Pancreas (tissue), 10 donors: ENCODE results near the gene INO80B. TPM values are rescaled to one million over a fixed set of nuclear protein-coding genes. Genes with fewer than 3 reads are reported as not detected.

Source experiments
- ATAC-seq, 4 donors: fragments of 200-7000 bp; cut with Tn5 transposase; one replicate each; pipeline versions ENCODE4 v1.8.0 to v1.9.1; 2020; ENCODE audit warnings: mild to moderate bottlenecking in 4 of 4, moderate library complexity in 4 of 4
- DNase-seq, 6 donors: peaks; one replicate each; pipeline ENCODE4 v3.0.0-alpha.2; 2020
- FAIRE-seq: peaks from 2 replicates; lab custom pipeline; 2012; peaks lifted over from hg19 to GRCh38; lab: Jason Lieb, UNC
- H3K27ac ChIP-seq, 4 donors: fragments of 200-600 bp; sonication (generic); 1 replicate in 3 of 4; 2 replicates in 1 of 4; pipeline versions ENCODE4 v1.5.0 to v1.8.0; 2020
- H3K27me3 ChIP-seq, 4 donors: fragments of 200-600 bp; one replicate each; pipeline ENCODE4 v1.8.0; 2021
- H3K36me3 ChIP-seq, 3 donors: fragments of 200-600 bp; sonication (generic) in 1 of 3; one replicate each; pipeline versions ENCODE4 v1.5.0 to v1.8.0; 2020 to 2021
- H3K4me1 ChIP-seq, 3 donors: fragments of 200-600 bp; one replicate each; pipeline ENCODE4 v1.8.0; 2021
- H3K4me3 ChIP-seq, 4 donors: fragments of 200-600 bp; sonication (generic) in 2 of 4; one replicate each; pipeline versions ENCODE4 v1.5.0 to v1.8.0; 2020 to 2021
- H3K9me3 ChIP-seq, 4 donors: fragments of 200-600 bp; one replicate each; pipeline ENCODE4 v1.8.0; 2021
- WGBS, 2 donors: extraction: QIAGEN DNeasy Blood & Tissue Kit; methylation state at CpG; one replicate each; pipeline ENCODE4 v1.1.7; 2013; 5-methylcytosine and 5-hydroxymethylcytosine counted together
- intact Hi-C, 3 donors: fragments of 100-400 bp; cut with DNase I; formaldehyde crosslinking; loops; one replicate each; pipeline versions ENCODE4 v1.11.1 to v1.14.2; 2022
- polyA plus RNA-seq, 2 donors: library from polyadenylated mRNA; stranded (reverse); fragments of 200-250 nt; gene quantifications; one replicate each; pipeline ENCODE4 v1.2.3, GENCODE V29; 2013
- total RNA-seq, 6 donors: library from RNA; stranded (reverse); fragmentation: NEBNext Ultra II Directional in 4 of 6; extraction: Animal tissue kit (Norgen Biotek cat#: 25700) in 4 of 6; gene quantifications; one replicate each; pipeline versions ENCODE4 v1.2.1 to v1.2.4, GENCODE V29; 2021 to 2023
- TF ChIP-seq, protein P1 (sequence below), 4 donors: fragments of 200-600 bp; sonication (generic) in 3 of 4; IDR thresholded peaks; one replicate each; pipeline versions ENCODE4 v1.5.0 to v1.8.0; 2021; ENCODE audit warnings: antibody characterized with exemption in 4 of 4
- donor health status: healthy with polysubstance abuse.
- donor health status: DM: no; HTN: no; CAD: no; lungs with moderate emphysema.
- donor health status: DM: no; HTN: no; CAD: no.
- donor health status: control.
- donor health status: control.
- donor health status: Bipolar disorder and iron deficiency.
- donor health status: DM: yes; HTN: yes; CAD: no.
- donor health status: DM: no; HTN: no; CAD: no.
- donor health status: DM: no; HTN: no; CAD: no.
- donor health status: DM: yes; HTN: yes; CAD: no.

INO80B gene
- total and polyA plus RNA-seq, 8 donors: 17.1 to 68.7 (median 29.4) TPM

DNA sequence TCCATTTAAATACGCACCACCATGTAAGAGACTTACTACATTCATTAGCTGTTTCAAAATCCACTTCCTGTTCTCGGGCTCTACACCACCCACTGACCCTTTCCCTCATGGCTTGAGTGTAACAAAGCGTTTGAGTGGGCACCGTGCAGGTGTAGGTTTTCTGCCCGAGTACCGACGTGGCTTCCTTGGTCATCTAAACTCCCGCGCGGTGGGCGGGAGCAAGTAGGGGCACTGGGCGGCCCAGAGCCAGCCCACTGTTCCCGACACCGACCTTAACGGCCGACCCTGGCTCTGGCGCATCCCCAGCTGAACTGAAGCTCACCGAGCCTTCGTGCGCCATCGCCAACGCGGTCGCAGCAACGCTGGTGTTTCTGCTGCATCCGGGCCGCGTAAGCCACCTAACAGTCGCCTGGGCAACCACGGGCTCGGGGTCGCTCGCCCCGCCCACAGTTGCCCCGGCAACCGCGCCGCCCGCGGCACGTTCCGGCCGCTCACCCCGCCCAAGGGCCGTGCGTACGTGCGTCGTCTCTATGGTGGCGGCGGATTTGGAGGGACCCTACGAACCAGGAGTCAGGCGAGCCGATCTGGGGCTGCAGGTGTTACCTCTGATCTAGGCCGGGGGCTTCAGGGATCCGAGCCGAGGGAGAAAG lies 33.5 kb upstream of the INO80B start, which contains the start of the genes C2orf81 and WDR54:
C2orf81 (minus strand) TSS at position 399 of the 650 bp plus-strand sequence; CDS start at position 340, 59 bp downstream.
WDR54 (plus strand) TSS at position 510 of the 650 bp plus-strand sequence. CDS start 424 bp downstream, outside the sequence.
- FAIRE-seq: no peak
- TF ChIP-seq, protein P1, sequence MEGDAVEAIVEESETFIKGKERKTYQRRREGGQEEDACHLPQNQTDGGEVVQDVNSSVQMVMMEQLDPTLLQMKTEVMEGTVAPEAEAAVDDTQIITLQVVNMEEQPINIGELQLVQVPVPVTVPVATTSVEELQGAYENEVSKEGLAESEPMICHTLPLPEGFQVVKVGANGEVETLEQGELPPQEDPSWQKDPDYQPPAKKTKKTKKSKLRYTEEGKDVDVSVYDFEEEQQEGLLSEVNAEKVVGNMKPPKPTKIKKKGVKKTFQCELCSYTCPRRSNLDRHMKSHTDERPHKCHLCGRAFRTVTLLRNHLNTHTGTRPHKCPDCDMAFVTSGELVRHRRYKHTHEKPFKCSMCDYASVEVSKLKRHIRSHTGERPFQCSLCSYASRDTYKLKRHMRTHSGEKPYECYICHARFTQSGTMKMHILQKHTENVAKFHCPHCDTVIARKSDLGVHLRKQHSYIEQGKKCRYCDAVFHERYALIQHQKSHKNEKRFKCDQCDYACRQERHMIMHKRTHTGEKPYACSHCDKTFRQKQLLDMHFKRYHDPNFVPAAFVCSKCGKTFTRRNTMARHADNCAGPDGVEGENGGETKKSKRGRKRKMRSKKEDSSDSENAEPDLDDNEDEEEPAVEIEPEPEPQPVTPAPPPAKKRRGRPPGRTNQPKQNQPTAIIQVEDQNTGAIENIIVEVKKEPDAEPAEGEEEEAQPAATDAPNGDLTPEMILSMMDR (IDR thresholded peaks at IDR 0.05): no peak

DNA sequence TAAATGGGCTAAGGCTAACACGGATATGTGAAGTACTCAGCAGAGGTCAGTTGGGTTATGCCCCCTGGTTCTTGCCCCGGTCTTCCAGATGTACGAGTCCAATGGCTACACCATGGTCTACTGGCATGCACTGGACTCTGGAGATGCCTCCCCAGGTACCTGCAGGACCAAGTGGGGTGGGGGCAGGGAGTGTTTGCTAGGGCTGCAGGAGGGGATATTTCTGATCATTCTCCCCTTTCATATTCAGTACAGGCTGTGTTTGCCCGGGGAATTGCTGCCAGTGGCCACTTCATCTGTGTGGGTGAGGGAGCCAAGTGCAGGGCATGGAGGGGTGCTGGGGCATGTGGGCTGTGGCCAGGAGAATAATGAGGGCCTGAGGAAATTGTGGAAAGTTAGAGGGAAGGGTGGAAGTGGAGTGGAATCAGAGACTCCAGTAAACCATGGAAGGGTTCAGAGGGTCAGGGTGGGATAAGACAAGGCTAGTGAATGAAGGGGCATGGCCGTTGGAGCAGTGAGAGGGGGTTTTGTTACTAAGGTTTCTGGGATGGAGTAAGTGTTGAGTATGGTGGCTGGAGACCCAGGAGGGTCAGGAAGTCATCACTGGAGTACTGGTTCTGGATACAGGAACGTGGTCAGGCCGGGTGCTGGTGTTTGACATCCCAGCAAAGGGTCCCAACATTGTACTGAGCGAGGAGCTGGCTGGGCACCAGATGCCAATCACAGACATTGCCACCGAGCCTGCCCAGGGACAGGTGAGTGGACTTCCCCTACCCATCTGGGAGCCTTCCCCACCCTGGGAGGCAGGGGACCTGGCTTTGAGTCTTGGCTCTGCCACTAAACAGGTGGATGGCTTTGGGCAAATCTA lies 31.4 kb upstream of the INO80B start:
- intact Hi-C loops: no loop called here
- H3K9me3 ChIP-seq: no peaks in the 10 kb centered on the region
- H3K36me3 ChIP-seq: peaks cover 0 to 20% (median 6%) of the 10 kb centered on the region in 3 donors
- DNase-seq (peak in 1 of 6 donors; percentile 67), FAIRE-seq (no peak), ATAC-seq (no peak)
- H3K4me3 ChIP-seq: no peak overlapping the region
- 56 to 61% methylated on average over 9 of the region's 9 CpGs for WGBS, 2 donors
- H3K27ac ChIP-seq: no peak overlapping the region
- H3K27me3 ChIP-seq: no peaks in the 10 kb centered on the region
- H3K4me1 ChIP-seq: peaks cover 0 to 4% (median 0%) of the 10 kb centered on the region in 3 donors
- TF ChIP-seq, protein P1 (IDR thresholded peaks at IDR 0.05): no peak

More for the DNA sequence above, 33.5 kb upstream of the INO80B start, which contains the start of the genes C2orf81 and WDR54:
- Histone ChIP-seq H3K36me3 (peaks cover 0 to 7% (median 0%) of the 10 kb centered on the region in 3 donors), H3K4me3 (peak within 1 kb of the TSS; percentile 33 to 63 (median 51)), H3K9me3 (no peaks in the 10 kb centered on the region), H3K4me1 (peaks cover 0 to 4% (median 0%) of the 10 kb centered on the region in 3 donors), H3K27ac (peak within 1 kb of the TSS in 2 of 4 donors; percentile 38 to 42), H3K27me3 (no peaks in the 10 kb centered on the region)
- 0% methylated on average over 56 to 57 of the region's 57 CpGs for WGBS, 2 donors
- intact Hi-C loops: no loop called here
- ATAC-seq (peak; percentile 88 to 96 (median 93)), DNase-seq (peak; percentile 71 to 93 (median 88))

DNA sequence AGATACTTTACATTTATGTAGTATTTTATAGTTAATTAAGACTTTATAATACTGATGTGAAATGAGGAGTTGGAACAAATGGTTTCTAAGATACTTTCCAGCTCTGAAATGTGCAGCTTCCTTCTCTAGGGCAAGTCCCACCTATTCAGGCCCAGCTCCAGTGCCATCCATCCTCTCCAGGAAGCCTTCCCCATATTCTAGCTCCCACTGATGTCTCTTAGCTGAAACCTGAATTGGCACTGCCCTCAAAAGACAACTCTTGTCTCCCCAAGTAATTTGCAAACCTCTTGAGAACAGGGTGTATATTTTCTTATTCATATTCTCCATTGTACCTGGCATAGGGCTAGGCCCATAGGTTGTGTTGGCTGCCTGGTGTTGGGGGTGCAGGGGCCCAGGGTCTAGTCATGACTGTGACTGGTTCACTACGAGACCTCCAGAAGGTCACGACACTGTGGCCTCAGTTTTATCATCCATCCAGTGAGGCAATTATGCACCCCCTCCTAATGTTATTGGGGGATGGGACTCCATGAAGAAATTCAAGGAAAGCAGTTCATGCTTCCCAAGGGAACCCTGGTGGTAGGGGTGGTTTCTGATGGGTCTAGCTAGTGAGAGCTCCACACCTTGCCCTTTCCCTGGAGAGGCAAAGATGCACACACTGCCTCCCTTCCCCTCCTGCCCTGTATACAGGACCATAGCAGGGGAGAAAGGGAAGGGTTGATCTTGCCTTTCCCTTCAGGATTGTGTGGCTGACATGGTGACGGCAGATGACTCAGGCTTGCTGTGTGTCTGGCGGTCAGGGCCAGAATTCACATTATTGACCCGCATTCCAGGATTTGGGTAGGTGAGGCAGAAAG lies 30.5 kb upstream of the INO80B start:
- FAIRE-seq: no peak
- WGBS, 2 donors: 50 to 70% methylated on average over 5 of the region's 5 CpGs

DNA sequence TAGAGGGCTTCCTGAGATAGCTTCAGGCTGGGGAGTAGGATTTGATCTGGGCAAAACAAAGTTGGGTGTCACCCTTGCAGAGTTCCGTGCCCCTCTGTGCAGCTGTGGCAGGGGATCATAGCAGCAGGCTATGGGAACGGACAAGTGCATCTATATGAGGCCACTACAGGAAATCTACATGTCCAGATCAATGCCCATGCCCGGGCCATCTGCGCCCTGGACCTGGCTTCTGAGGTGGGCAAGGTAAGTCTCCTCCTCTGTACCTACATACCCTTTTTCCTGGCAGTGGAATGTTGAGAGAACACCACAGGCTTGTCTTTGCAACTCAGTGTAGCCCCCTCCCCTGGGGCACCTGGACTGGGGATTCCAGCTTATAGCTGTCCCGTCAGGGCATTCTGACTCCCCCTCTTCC lies 29.9 kb upstream of the INO80B start:
- Histone ChIP-seq H3K27ac (no peak overlapping the region), H3K4me1 (peaks cover 0 to 4% (median 0%) of the 10 kb centered on the region in 3 donors), H3K36me3 (peaks cover 3 to 35% (median 19%) of the 10 kb centered on the region in 3 donors), H3K27me3 (no peaks in the 10 kb centered on the region), H3K4me3 (no peak overlapping the region), H3K9me3 (no peaks in the 10 kb centered on the region)
- WGBS, 2 donors: 72 to 79% methylated on average over 5 of the region's 5 CpGs
- intact Hi-C loops: no loop called here
- ATAC-seq (no peak), FAIRE-seq (no peak), DNase-seq (no peak)
- TF ChIP-seq, protein P1 (IDR thresholded peaks at IDR 0.05): no peak

More for the DNA sequence above, 30.5 kb upstream of the INO80B start:
- ATAC-seq (no peak), DNase-seq (no peak)
- Histone ChIP-seq H3K27ac (no peak overlapping the region), H3K9me3 (no peaks in the 10 kb centered on the region), H3K4me1 (peaks cover 0 to 4% (median 0%) of the 10 kb centered on the region in 3 donors), H3K36me3 (peaks cover 0 to 29% (median 15%) of the 10 kb centered on the region in 3 donors), H3K27me3 (no peaks in the 10 kb centered on the region), H3K4me3 (no peak overlapping the region)
- TF ChIP-seq, protein P1 (IDR thresholded peaks at IDR 0.05): no peak
- intact Hi-C loops: no loop called here
